ENCODE data around the gene COMMD3.

The COMMD3 gene

GRCh38 chr10:22319980-22320558 is 3.9 kb downstream of the COMMD3 start:
- no peak for DNase-seq (ENCODE audit: low spot score)

GRCh38 chr10:22320591-22321155 is 4.5 kb downstream of the COMMD3 start, which contains the start of gene BMI1:
Gene BMI1 (plus strand): TSS chr10:22321099. CDS start chr10:22326450, 5,351 bp downstream.
- DNase-seq (ENCODE audit: low spot score) = peak; percentile 73

GRCh38 chr10:22321156-22321923 is 5.2 kb downstream of the COMMD3 start:
- DNase-seq (ENCODE audit: low spot score) = peak; percentile 58

DNA sequence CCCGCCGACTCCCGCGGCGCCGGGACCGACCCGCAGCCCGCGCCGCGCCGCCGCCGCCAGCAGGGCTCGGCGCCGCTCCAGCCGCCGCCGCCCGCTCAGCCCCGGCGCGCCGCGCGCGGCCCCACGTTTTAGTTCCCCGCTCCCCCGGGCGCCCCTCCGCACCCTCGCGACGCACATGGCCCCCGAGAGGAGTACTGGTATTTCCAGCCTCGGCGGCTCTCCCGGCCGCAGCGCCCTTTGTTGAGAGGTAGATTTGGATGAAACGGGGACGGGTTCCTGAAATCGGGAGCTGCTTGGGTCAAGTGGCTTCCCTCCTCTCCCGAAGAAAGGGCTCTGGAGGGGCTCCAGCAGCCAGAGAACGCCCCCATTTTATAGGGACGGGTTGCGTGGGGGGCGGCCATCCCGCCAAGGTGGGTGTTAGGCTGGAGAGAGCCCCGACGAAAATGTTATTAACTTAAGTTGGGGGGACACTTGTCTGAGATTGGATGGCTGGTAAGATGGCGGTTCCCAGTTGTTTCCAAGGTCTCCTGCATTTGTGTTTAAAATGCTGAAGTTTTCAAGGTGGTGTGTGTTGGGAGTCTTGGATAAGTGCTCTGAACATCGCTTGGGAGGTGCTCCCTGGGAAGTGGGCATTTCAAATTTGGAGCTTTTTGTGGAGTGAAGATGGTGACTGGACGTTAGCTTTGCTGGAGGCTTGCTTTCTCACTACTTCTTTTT is 5.9 kb downstream of the COMMD3 start:
- no peak for DNase-seq (ENCODE audit: low spot score)

- no peak for DNase-seq (ENCODE audit: low spot score)
Observed at GRCh38 chr10:22322641-22323160, 6.5 kb downstream of the COMMD3 start.

- no peak for DNase-seq (ENCODE audit: low spot score)
Observed at GRCh38 chr10:22323538-22324305, 7.5 kb downstream of the COMMD3 start.

DNA sequence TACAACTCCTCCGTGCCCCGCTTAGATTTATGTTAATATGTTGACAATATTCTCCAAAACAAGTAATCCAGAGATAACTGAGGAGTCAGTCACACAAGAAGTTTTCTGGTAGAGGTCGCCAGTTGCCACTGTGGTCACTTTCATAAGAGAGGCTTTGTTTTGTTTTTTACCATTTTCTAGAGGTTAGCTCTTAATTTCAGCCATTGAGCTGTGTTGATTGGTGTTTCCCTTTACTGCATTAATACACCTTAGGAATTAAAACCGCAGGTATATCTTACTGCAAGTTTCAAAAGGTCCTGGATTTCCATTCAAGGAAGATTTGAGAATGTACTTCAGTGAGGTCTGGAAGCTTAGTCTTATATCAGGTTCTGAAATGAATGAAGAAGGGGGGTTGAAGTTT is 8.2 kb downstream of the COMMD3 start:
- no peak for DNase-seq (ENCODE audit: low spot score)

GRCh38 chr10:22324893-22325271 is 8.7 kb downstream of the COMMD3 start:
- DNase-seq (ENCODE audit: low spot score) = no peak

DNA sequence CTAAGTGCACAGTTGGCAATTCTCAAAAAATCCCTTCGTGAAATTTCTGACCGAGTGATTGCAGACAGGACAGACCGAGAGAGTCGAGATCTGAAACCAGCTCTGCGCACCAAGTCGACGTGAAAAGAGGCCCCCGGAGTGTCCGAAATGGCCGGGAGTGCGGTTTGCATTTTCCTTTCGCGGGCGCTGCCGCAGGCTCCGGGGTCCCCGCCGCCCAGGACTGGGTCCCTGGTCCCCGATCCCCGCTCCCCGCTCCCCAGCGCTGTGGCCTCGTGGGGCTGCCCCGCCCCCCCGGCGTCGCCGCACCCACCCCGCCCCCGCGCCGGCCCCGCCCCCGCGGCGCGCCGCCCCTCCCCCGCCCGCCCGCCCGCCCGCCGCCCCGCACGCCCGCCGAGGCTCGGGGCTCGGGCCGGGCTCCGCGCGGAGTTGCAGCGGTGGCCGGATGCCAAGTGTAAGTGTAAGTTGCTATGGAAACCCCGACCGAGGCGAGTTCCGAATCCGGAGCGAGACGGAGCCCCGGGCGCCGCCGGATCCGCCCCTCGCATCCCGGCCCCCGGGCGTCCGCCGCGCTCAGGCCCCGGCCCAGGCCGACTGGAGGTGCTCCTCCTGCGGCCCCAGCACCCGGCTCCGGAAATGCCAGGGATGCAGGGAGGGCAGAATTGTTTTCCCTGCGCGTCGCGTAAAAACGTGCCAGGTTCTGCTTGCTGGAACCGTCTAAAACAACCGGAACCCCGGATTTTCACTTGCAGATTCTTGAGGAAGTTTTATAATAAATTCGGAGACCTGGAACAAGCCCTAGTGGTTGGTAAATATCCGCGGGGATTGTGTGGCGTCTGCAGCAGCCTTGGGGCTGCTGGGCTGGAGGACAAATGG is 9.3 kb downstream of the COMMD3 start:
- DNase-seq (ENCODE audit: low spot score) = peak; percentile 80

GRCh38 chr10:22326145-22326702 is 10.0 kb downstream of the COMMD3 start:
- no peak for DNase-seq (ENCODE audit: low spot score)

GRCh38 chr10:22329150-22329549 is 13.0 kb downstream of the COMMD3 start:
- DNase-seq (ENCODE audit: low spot score) = no peak

- DNase-seq (ENCODE audit: low spot score) = no peak
Observed at GRCh38 chr10:22332116-22332692, 16.0 kb downstream of the COMMD3 start.

DNA sequence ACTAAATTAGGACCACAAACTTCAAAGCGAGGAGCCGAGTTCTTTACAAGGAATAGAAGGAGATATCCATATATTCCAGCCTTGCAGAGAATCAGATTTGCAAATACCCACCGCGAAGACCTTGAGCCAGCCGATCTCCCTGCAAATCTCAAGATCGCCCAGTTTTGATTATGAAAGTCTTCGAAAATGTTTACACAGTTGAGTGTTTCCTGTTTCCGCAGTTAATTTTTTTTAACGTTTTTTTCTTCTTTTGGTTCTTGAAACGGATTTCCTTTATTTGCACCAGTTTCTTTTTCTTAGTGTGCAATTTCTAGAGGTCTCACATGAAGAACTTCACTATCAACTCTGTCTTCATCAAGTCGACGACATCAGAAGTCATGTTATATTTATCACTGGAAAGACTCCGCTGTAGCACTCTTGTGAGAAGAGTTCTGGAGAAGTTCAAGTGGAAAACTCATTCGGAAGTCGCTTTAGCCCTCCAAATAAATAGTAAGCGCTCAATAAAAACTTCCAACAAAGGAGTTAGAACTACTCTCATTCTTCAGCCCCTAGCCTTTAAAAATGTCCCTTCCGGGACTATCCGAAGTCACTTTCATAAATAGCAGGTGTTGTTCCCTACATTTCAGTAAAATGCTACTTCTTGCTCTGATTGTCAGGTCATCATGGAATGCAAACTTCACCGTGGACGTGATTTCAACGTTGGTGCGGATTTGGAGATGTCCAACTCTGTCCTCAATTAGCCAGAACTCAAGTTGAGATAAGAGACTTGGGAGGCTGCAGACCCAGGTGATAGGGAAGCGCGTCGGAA is 17.2 kb downstream of the COMMD3 start:
- peak; percentile 49 for DNase-seq (ENCODE audit: low spot score)

DNA sequence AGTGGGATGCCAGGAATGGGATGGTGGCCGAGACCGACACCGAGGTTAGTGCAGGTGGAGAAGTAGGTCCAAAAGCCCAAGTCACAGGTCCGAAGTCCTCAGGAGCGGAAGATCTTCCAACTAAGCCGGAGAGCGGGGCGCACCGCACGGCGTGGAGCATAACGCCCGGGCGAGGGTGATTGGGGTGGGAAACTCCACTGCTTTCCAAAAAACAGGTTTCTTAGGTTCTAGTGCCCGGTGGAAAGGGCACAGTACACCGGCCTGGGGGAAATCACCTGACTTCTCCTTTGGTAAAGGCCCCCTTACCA is 17.7 kb downstream of the COMMD3 start:
- DNase-seq (ENCODE audit: low spot score) = no peak

DNA sequence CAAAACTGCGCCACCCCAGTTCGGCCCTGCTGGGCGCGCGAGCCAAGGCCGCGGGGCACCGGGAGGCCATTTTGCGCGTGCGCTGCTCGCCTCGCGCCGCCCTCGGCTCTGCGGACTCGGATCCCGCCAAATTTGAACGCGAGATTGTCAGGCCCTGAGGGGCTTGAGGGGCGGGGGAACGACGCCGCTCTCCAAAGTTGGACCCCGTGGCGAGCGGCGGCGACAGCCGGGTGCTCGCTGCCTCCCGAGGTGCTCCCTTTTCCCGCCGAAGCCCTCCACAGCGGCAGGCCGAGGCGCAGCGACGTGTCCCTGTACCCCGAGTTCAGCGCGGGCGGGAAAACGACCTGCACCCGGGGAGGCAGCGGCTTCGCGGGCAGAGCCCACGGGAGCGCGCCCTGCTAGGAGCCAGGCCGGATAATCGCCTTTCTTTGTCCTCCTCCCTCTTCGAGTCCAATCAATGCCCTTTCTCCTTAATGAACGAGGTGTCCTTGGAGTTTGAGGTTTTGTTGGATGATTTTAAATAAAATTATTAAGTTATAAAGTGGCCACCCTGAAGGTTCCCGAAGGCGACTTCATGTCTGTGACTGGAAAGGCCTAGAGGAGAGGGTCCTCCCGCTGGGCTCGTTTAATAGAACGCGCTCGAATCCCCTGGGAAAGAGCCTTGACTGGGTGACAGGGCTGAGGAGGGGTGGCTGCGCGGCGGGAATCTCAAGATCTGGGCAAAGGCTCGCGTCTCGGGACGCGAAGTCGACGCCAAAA is 18.4 kb downstream of the COMMD3 start:
- DNase-seq (ENCODE audit: low spot score) = no peak

- peak; percentile 70 for DNase-seq (ENCODE audit: low spot score)
Observed at GRCh38 chr10:22335173-22335933, 19.2 kb downstream of the COMMD3 start.

DNA sequence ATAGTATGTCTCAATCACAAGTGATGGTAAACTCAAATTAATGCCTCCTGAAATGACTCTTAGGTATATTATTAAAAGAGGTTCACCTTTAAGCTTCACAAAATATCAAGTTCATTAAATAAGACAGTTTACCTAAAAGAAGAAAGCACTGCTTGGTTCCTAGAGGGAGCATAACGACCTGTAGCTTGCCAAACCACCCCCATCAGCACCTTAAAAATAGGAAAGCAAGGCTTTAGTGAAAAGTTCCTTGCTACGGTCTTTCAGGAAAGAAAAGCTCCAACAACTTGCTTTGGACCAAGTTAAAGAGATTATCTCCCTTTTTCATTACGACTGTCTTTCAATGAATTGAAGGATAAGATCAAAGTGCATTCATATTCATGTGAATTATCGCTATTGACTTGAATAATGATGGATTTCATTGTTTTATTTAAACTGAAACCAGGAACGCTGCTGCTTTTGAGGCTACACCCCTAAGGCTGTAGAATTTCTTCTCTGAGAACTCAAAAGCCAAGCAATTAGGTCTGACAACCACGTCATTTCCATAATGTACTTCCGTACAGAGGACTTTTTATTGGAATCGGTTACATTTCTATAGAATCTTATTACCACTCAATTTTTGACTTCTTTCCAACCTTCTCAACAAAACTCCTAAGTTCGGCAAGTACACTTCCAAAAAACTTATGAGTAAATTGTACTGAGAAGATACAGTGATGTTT is 22.2 kb downstream of the COMMD3 start:
- DNase-seq (ENCODE audit: low spot score) = no peak
